Keratinocyte (primary cell): ENCODE results near the gene FAM237B. TPM values are rescaled to one million over a fixed set of nuclear protein-coding genes. Genes with fewer than 3 reads are reported as not detected.

Source experiments
- polyA plus RNA-seq, 5 experiments: library from polyadenylated mRNA; depleted of rRNA in 3 of 5; stranded (reverse) in 3 of 5; stranded (forward) in 1 of 5; unstranded in 1 of 5; fragments of >200 nt; gene quantifications; 1 replicate in 1 of 5; 2 replicates in 3 of 5; 3 replicates in 1 of 5; pipeline versions ENCODE4 v1.2.1 to v1.2.3, GENCODE V29; 2011 to 2012; ENCODE audit warnings: missing spikeins in 2 of 5, low read depth in 1 of 5, low replicate concordance in 1 of 5

The FAM237B gene
- polyA plus RNA-seq, 1 donor (not counting 4 experiments of a cell fraction or from before 2014, with no cell fraction given) = not detected

Other genes with a start within 250 kb of the FAM237B start
- 7.7 to 19.0 TPM (median 16.7 TPM) in 3 replicates for gene STEAP1, start 166.8 kb downstream of the FAM237B start, polyA plus RNA-seq
- 2.0 to 3.9 TPM (median 3.4 TPM) in 3 replicates for gene STEAP2, start 109.6 kb downstream of the FAM237B start, polyA plus RNA-seq
- 0.35 to 1.6 TPM (median 0.67 TPM) in 3 replicates for gene CFAP69, start 76.1 kb downstream of the FAM237B start, polyA plus RNA-seq
- 14.0 to 26.6 TPM (median 17.0 TPM) in 3 replicates for gene GTPBP10, start 25.4 kb upstream of the FAM237B start, polyA plus RNA-seq
- gene CLDN12, start 82.2 kb upstream of the FAM237B start, polyA plus RNA-seq = 59.5 to 71.5 TPM (median 62.5 TPM) in 3 replicates
- gene PTTG1IP2, start 148.3 kb upstream of the FAM237B start, polyA plus RNA-seq = not detected in 3 replicates